Effector CD4-positive, alpha-beta T cell (primary cell): ENCODE results near the gene STIM1.
"Not testable (repeated sequence)": the region's sequence is repeated elsewhere in the genome, so short reads cannot be mapped to it uniquely, and the experiment has no call there.

Experiments used
- DNase-seq: peaks from one replicate; pipeline ENCODE4 v3.0.0-alpha.2; 2020

The STIM1 gene

GRCh38 chr11:3856856-3857553 lies 1.5 kb downstream of the STIM1 start:
- no peak for DNase-seq

GRCh38 chr11:3857628-3858027 lies 2.2 kb downstream of the STIM1 start:
- DNase-seq = no peak

GRCh38 chr11:3859373-3859881 lies 4.0 kb downstream of the STIM1 start:
- DNase-seq = no peak

- DNase-seq = no peak
These were observed 4.9 kb downstream of the STIM1 start for GRCh38 chr11:3860375-3860774.

GRCh38 chr11:3860898-3861393 lies 5.5 kb downstream of the STIM1 start:
- DNase-seq = not testable (repeated sequence)

- DNase-seq = no peak
These were observed 6.2 kb downstream of the STIM1 start for GRCh38 chr11:3861683-3862082.

- no peak for DNase-seq
These were observed 10.1 kb downstream of the STIM1 start for GRCh38 chr11:3865388-3866193.

- no peak for DNase-seq
These were observed 10.7 kb downstream of the STIM1 start for GRCh38 chr11:3866206-3866605.

GRCh38 chr11:3866836-3867208 lies 11.4 kb downstream of the STIM1 start:
- DNase-seq = no peak

- DNase-seq = no peak
These were observed 12.0 kb downstream of the STIM1 start for GRCh38 chr11:3867209-3868091.

- no peak for DNase-seq
These were observed 18.4 kb downstream of the STIM1 start for GRCh38 chr11:3873712-3874349.

GRCh38 chr11:3876613-3877012 lies 21.1 kb downstream of the STIM1 start:
- no peak for DNase-seq

- no peak for DNase-seq
These were observed 22.1 kb downstream of the STIM1 start for GRCh38 chr11:3877364-3878257.

- DNase-seq = no peak
These were observed 22.8 kb downstream of the STIM1 start for GRCh38 chr11:3878258-3878584.

GRCh38 chr11:3879216-3879966 lies 23.9 kb downstream of the STIM1 start:
- no peak for DNase-seq

- no peak for DNase-seq
These were observed 24.6 kb downstream of the STIM1 start for GRCh38 chr11:3879967-3880542.

- DNase-seq = no peak
These were observed 25.3 kb downstream of the STIM1 start for GRCh38 chr11:3880724-3881123.

GRCh38 chr11:3882655-3883054 lies 27.2 kb downstream of the STIM1 start:
- DNase-seq = no peak

- DNase-seq = no peak
These were observed 30.4 kb downstream of the STIM1 start for GRCh38 chr11:3885855-3886254.

GRCh38 chr11:3886985-3887384 lies 31.5 kb downstream of the STIM1 start:
- no peak for DNase-seq
